Forelimb muscle (tissue), 1 donor: ENCODE data around the gene ILF2. TPM values are rescaled to one million over a fixed set of nuclear protein-coding genes. Genes with fewer than 3 reads are reported as not detected.

ENCODE experiments used
- DNase-seq: peaks from one replicate; pipeline ENCODE4 v3.0.0-alpha.2; 2013; ENCODE audit warnings: low read depth
- polyA plus RNA-seq: library from polyadenylated mRNA; unstranded; fragments of 120-200 nt; gene quantifications from one replicate; pipeline ENCODE4 v1.2.1, GENCODE V29; 2013; ENCODE audit not compliant: insufficient read length

Gene ILF2
- polyA plus RNA-seq, 1 donor: 159 TPM

- DNase-seq: no peak
These were observed 42.8 kb downstream of the ILF2 start, which contains the start of gene S100A1 for GRCh38 chr1:153627715-153628626. TSS of gene S100A1 (plus strand) at chr1:153628434. CDS start at chr1:153630522, 2,088 bp downstream.

- peak; percentile 61 for DNase-seq
These were observed 43.7 kb downstream of the ILF2 start, which contains the start of gene S100A13 for GRCh38 chr1:153626904-153627714. TSS of gene S100A13 (minus strand) at chr1:153627505. CDS start at chr1:153626472, 1,033 bp downstream.

GRCh38 chr1:153626477-153626903 is 44.3 kb downstream of the ILF2 start:
- DNase-seq: no peak

GRCh38 chr1:153624965-153625611 is 45.7 kb downstream of the ILF2 start:
- DNase-seq: no peak

GRCh38 chr1:153623101-153623500 is 47.7 kb downstream of the ILF2 start:
- DNase-seq: no peak

- no peak for DNase-seq
These were observed 51.6 kb downstream of the ILF2 start for GRCh38 chr1:153619171-153619570.

- DNase-seq: no peak
These were observed 53.1 kb downstream of the ILF2 start for GRCh38 chr1:153617663-153618062.

- no peak for DNase-seq
These were observed 53.9 kb downstream of the ILF2 start for GRCh38 chr1:153616917-153617311.

GRCh38 chr1:153616144-153616916 is 54.5 kb downstream of the ILF2 start, which contains the start of gene S100A14:
TSS of gene S100A14 (minus strand) at chr1:153616325. CDS start at chr1:153615858, 467 bp downstream.
- DNase-seq: no peak

GRCh38 chr1:153615406-153615805 is 55.4 kb downstream of the ILF2 start:
- no peak for DNase-seq

- DNase-seq: no peak
These were observed 55.9 kb downstream of the ILF2 start for GRCh38 chr1:153614906-153615305.

- DNase-seq: no peak
These were observed 56.4 kb downstream of the ILF2 start for GRCh38 chr1:153614189-153614900.

- DNase-seq: no peak
These were observed 57.4 kb downstream of the ILF2 start for GRCh38 chr1:153613406-153613805.

- DNase-seq: no peak
These were observed 58.0 kb downstream of the ILF2 start, which contains the start of gene S100A16 for GRCh38 chr1:153612755-153613331. TSS of gene S100A16 (minus strand) at chr1:153613137. CDS start at chr1:153608151, 4,986 bp downstream.

GRCh38 chr1:153612111-153612754 is 58.6 kb downstream of the ILF2 start:
- no peak for DNase-seq
